NCI-H1417 (cell line): Measurements from ENCODE around the gene CCDC87.
"Not testable (repeated sequence)": the region's sequence is repeated elsewhere in the genome, so short reads cannot be mapped to it uniquely, and the experiment has no call there.

ENCODE experiments used
- DNase-seq, 3 experiments: peaks; one replicate each; lab custom pipeline; 2025; lab: John Stamatoyannopoulos, UW

CCDC87 gene

DNA sequence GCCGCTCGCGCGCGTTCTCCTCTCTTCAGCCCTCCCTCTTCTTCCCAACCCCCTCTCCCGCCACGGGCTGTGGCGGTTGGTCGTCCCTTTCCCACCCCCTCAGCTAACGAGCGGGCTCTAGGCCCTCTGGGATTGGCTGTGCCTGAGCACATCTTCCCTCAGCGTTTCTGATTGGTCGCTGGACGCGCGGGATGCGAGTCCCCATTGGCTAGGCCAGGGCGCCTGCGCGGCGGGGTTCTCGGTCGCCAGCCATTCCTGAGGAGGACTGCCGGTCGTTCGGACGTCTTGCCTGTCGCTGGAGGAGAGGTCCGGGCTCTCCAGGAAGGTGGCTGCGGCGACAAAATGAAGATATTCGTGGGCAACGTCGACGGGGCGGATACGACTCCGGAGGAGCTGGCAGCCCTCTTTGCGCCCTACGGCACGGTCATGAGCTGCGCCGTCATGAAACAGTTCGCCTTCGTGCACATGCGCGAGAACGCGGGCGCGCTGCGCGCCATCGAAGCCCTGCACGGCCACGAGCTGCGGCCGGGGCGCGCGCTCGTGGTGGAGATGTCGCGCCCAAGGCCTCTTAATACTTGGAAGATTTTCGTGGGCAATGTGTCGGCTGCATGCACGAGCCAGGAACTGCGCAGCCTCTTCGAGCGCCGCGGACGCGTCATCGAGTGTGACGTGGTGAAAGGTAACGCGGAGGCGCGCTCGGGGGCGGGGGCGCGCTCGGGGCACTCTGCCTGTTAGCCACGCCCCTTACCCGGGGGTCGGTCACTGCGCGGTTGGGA, 23.7 kb upstream of the CCDC87 start, which contains the start of gene RBM14:
TSS of gene RBM14 (plus strand) at position 252 of the 776 bp plus-strand sequence. CDS start at position 343, 91 bp downstream.
- DNase-seq, result peak; percentile 98 to 100 (median 100)

DNA sequence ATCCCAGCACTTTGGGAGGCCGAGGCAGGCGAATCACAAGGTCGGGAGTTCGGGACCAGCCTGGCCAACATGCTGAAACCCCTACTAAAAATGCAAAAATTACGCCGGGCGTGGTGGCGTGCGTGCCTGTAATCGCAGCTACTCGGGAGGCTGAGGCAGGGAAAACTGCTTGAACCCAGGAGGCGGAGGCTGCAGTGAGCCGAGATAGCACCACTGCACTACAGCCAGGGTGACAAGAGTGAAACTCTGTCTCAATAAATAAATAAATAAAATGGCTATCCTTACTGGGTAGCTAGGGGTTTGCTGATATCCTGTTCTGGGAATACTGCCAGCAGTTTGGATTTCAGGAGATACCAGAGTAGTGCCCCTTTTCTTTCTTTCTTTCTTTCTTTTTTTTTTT, 21.2 kb upstream of the CCDC87 start:
- DNase-seq, result no peak

DNA sequence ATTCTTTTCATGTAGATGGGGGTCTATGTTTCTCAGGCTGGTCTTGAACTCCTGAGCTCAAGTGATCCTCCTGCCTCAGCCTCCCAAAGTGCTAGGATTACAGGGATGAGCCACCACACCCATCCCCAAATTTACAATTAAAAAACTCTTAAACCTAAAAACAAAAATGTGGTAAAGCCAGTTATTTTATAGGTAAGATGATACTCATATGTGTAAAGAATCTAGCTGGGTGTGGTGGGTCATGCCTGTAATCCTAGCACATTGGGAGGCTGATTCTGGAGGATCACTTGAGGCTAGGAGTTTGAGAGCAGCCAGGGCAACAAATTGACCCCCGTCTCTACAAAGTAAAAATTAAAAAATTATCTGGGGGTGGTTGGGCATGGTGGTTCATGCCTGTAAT, 19.6 kb upstream of the CCDC87 start:
- no peak for DNase-seq

GRCh38 chr11:66609721-66610617, 17.1 kb upstream of the CCDC87 start:
- no peak for DNase-seq

GRCh38 chr11:66607126-66607834, 14.4 kb upstream of the CCDC87 start:
- no peak for DNase-seq

GRCh38 chr11:66606608-66607007, 13.7 kb upstream of the CCDC87 start:
- DNase-seq, result not testable (repeated sequence)

DNA sequence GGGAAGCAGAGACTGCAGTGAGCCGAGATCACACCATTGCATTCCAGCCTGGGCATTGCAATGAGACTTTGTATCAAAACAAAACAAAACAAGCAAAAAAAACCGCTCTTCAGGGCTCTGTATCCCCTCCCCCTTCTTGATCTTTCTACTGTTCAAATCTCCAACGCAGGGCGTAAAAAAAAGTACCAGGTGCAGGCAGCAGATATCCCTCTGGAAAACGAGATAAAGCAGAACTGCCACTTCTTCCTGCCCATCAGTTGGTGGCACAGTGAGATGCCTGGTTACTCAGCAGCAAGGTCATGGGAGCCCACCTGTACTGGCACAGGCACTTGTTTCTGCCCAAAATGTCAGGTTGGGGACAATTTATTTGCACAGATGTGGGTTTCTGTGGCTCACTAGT, 11.3 kb upstream of the CCDC87 start:
- DNase-seq, result no peak

DNA sequence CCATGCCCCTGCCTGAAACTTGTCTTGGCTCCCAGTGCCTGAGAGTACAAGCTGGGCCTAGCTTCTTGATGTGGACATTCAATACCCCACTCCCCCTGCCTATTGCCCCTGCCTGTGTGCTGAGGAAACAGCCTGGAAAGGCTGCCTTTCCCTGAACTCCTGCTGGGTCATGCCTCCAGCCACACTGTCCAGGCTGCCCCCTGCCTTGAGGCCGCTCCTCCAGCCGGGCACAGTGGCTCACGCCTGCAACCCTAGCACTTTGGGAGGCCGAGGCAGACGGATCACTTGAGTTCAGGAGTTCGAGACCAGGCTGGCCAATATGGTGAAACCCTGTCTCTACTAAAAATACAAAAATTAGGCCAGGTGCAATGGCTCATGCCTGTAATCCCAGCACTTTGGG, 10.2 kb upstream of the CCDC87 start:
- DNase-seq, result no peak

DNA sequence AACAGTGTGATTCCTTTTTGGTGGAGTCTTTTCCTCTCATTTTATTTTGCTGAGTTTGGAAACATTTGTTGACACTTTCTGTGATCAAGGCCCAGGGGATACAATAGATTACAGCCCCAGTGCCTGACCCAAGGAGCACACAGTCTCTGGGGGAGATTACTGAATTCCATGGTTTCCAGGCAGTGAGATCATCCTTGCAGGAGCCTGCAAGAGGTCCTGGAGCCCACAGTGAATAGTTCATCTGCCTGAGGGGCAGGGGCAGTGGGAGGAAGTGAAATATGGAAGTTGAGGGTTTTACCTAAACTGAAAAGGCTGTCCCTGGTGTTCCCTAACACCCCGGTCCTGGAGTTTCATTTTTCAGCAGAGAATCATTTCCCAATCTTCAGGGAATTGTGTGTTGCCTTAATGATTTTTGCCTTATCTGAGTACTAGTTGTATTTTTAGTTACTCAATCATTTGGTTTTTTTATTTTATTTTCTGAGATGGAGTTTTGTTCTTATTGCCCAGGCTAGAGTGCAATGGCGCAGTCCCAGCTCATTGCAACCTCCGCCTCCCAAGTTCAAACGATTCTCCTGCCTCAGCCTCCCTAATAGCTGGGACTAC, 7.9 kb upstream of the CCDC87 start:
- DNase-seq, result no peak

DNA sequence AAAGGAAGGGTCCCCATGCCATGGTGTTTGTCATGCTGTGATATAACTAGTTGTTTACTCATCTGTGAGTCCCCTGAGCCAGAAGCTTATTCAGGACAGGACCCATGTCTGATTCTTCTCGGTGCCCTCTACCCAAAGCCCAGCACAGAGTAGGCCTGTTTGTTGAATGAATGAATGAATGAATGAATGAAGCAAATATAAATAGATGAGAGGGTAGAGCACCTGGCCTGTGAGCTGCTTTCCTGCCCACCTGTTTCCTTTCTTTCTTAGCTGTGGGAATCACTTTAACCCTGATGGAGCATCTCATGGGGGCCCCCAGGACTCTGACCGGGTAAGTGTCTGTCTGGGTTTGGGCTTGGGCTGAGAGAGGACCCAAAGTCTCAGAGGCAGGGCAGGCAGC, 7.4 kb upstream of the CCDC87 start:
- no peak for DNase-seq

GRCh38 chr11:66598993-66599392, 6.1 kb upstream of the CCDC87 start:
- no peak for DNase-seq

- no peak for DNase-seq
These were observed 2.5 kb upstream of the CCDC87 start for GRCh38 chr11:66595245-66595904.

DNA sequence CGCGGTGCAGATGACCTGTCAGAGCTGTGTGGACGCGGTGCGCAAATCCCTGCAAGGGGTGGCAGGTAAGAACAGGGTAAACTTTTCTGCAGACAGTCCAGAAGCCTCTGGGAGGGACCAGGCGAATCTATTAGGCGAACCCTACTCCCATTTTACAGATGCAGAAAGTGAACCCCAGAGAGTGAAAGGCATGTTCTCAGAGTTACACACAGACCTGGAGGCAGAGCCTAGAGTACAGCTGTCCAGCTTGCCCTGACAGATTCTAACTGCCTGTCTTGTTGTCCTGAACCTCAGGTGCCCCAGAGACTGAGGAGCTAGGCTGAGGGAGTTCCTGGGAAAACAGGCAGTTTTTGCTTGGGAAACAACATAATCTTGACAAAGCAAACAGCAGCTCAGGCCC, 787 bp upstream of the CCDC87 start:
- DNase-seq, result no peak

GRCh38 chr11:66593303-66593635, 406 bp upstream of the CCDC87 start:
- no peak for DNase-seq

DNA sequence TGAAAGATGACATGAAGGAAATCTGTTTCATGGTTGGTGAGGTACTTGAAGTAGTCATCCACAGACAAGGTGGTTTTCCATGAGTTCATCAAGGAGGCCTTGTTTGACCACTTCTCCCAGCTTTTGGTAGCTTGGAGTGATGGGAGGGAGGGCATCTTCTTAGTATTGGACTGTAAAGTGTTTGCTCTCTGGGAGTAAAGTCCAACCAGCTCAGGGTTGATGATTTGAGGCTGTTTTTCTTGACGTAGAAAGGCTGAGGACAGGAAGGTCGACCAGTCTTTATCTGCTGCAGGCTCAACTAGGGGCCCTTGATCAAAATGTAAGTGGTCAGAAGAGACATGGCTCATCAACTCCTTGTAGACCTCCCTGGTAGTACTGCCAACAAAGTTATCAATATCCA, 1.7 kb downstream of the CCDC87 start:
- no peak for DNase-seq

GRCh38 chr11:66589996-66590675, 2.7 kb downstream of the CCDC87 start:
- DNase-seq, result no peak

- not testable (repeated sequence) for DNase-seq
These were observed 3.5 kb downstream of the CCDC87 start for GRCh38 chr11:66589315-66589714.

DNA sequence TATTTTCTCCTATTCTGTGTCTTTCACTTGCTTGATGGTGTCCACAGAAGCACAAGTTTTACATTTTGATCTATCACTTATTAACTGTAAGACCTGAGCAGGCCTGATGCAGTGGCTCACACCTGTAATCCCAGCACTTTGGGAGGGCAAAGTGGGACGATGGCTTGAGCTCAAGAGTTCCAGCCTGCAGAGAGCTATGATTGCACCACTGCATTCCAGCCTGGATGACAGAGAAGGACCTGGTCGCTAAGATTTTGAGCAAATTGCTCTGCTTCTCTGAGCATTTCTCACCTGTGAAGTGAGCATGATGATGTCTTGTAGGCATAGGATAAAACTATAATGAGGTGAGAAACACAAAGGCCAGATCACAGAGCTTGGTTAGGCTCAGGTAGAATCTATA, 6.7 kb downstream of the CCDC87 start:
- DNase-seq, result no peak

- DNase-seq, result not testable (repeated sequence)
These were observed 7.4 kb downstream of the CCDC87 start for GRCh38 chr11:66585447-66585846.

DNA sequence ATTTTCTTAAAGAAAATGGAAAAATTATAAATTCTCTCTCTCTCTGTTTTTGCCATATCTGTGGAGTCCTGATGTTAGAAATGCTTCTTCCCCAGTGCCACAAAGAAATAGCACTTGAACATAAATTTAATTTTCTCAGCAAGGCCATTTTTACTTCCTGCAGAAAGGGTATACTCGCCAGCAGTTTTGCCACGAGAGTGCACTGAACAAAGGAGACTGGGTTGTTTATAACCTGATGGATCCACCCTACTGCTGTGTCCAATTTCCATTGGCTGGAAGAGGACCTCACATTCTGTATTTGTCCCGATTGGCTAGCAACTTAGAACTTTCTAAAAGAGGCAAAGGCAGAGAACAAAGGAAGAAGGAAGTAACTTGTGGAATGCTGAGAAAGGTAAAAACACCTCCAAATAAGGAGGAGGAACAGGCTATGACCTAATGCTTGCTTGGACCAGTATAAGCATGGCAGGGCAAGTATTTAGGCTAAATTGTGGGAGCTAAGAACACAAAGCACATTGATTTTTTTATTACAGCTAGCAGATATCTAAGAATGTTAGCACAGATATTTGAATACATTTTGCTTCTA, 10.2 kb downstream of the CCDC87 start:
- not testable (repeated sequence) for DNase-seq

DNA sequence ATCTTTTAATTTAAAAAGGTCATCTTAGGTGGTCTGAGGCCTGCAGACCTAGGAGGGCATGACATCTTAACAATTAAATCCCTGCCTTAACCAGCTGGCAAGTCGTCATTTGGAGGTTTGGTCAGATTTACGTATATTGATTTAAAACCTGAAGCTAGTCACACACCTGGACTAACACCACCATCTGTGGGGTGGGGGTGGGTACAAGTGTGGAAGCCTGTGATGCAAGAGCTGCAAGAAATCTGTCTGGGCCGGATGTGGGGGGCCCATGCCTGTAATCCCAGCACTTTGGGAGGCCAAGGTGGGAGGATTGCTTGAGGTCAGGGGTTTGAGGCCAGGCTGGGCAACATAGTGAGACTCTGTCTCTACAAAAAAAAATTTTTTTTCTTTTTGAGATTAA, 11.6 kb downstream of the CCDC87 start:
- no peak for DNase-seq
